Measurements from ENCODE around the gene KRTAP4-3.
"Not testable (repeated sequence)": the region's sequence is repeated elsewhere in the genome, so short reads cannot be mapped to it uniquely, and the experiment has no call there.

The KRTAP4-3 gene

DNA sequence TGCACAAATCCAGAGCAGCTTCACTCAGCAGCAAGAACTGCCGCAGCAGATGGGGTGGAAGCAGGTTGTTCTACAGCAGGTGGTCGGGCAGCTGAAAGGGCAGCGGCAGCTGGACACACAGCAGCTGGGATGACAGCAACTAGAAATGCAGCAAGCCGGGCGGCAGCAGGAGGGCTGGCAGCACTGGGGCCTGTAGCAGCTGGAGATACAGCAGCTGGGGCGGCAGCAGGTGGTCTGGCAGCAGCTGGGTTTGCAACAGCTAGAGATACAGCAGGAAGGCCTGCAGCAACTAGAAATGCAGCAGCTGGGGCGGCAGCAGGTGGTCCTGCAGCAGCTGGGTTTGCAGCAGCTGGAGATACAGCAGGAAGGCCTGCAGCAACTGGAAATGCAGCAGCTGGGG is 460 bp downstream of the KRTAP4-3 start:
- TF ChIP-seq EZH2 (IDR thresholded peaks at IDR 0.05; ENCODE audit: borderline replicate concordance, low read depth, low read length, severe bottlenecking) (no peak), CTCF (IDR thresholded peaks at IDR 0.05; ENCODE audit: borderline replicate concordance, extremely low read depth, low read length, poor library complexity, severe bottlenecking) (no peak)

DNA sequence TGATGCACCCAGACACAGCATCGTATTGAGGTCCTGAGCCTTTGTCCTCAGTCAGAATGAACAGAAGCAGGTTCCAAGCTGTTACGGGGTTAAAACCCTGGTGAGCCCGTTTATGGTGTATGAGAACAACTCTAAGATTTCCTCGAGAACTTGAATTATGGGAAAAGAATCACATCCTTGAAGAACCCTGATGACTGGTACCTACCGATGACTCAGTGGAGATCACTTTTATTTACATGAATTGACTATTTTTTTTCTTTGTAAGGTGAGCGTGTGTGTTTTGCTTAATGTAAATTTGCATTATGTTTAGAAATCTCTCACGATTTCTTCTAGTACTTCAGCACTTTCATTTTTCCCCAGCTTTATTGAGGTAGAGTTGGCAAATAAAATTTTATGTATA is 4.2 kb downstream of the KRTAP4-3 start:
- Histone ChIP-seq H2AFZ (ENCODE audit: low read depth, low read length) (no peak overlapping the region), H3K4me2 (ENCODE audit: insufficient read depth, low read length) (no peak overlapping the region), H3K4me1 (ENCODE audit: insufficient read depth, low read length) (no peaks in the 10 kb centered on the region), H3K9ac (ENCODE audit: low read depth, low read length) (no peak overlapping the region), H3K36me3 (ENCODE audit: insufficient read depth, low read length) (no peaks in the 10 kb centered on the region), H3K9me3 (ENCODE audit: insufficient read depth, low read length, severe bottlenecking) (no peaks in the 10 kb centered on the region), H3K27ac (ENCODE audit: low read length) (no peak overlapping the region), H3K4me3 (ENCODE audit: low read depth in 1 of 2, low read length in 2 of 2) (no peak overlapping the region), H4K20me1 (ENCODE audit: insufficient read depth, low read length) (no peaks in the 10 kb centered on the region), H3K27me3 (ENCODE audit: insufficient read depth, low read length, poor library complexity) (no peaks in the 10 kb centered on the region), H3K79me2 (ENCODE audit: insufficient read depth, low read length) (no peaks in the 10 kb centered on the region)
- ATAC-seq (ENCODE audit: insufficient read depth, low read depth) (no peak), DNase-seq (no peak)
- no peak for TF ChIP-seq CTCF (IDR thresholded peaks at IDR 0.05; ENCODE audit: borderline replicate concordance, extremely low read depth, low read length, poor library complexity, severe bottlenecking)
- no peak for TF ChIP-seq EZH2 (IDR thresholded peaks at IDR 0.05; ENCODE audit: borderline replicate concordance, low read depth, low read length, severe bottlenecking)

More for the DNA sequence above, 460 bp downstream of the KRTAP4-3 start:
- no peaks in the 10 kb centered on the region for H3K27me3 ChIP-seq (ENCODE audit: insufficient read depth, low read length, poor library complexity)
- H4K20me1 ChIP-seq (ENCODE audit: insufficient read depth, low read length) = no peaks in the 10 kb centered on the region
- H3K27ac ChIP-seq (ENCODE audit: low read length) = no peak overlapping the region
- no peak overlapping the region for H3K9ac ChIP-seq (ENCODE audit: low read depth, low read length)
- H3K4me3 ChIP-seq (ENCODE audit: low read depth in 1 of 2, low read length in 2 of 2) = no peak overlapping the region
- no peaks in the 10 kb centered on the region for H3K4me1 ChIP-seq (ENCODE audit: insufficient read depth, low read length)
- no peak for ATAC-seq (ENCODE audit: insufficient read depth, low read depth)
- no peak overlapping the region for H3K4me2 ChIP-seq (ENCODE audit: insufficient read depth, low read length)
- H3K79me2 ChIP-seq (ENCODE audit: insufficient read depth, low read length) = no peaks in the 10 kb centered on the region
- DNase-seq = no peak
- H3K36me3 ChIP-seq (ENCODE audit: insufficient read depth, low read length) = no peaks in the 10 kb centered on the region
- no peak overlapping the region for H2AFZ ChIP-seq (ENCODE audit: low read depth, low read length)
- no peaks in the 10 kb centered on the region for H3K9me3 ChIP-seq (ENCODE audit: insufficient read depth, low read length, severe bottlenecking)

DNA sequence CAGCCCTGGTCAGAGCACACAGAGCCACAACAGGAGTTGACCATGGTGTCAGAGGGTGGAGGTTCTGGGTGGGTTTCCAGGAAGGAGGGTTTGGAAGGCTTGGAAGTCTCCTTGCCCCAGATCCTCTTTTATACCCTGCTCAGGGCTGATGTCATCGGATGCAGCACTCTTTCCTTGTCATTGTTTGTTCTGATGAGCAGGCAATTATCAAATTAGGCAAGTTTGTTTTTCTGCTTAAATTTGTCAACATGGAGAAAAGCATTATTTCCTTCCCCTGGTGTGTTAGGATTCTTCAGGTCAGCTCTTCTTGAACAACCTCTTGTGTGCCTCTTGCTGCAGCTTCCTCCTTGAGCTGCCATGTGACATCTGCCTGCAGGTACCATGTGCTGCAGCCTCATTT is 7.4 kb downstream of the KRTAP4-3 start, which contains the start of gene KRTAP4-4:
Gene KRTAP4-4 (minus strand): TSS at position 101 of the 400 bp plus-strand sequence. CDS start 57 bp downstream, at position 44.
- Histone ChIP-seq H3K9ac (ENCODE audit: low read depth, low read length) (no peak within 1 kb of the TSS), H3K27me3 (ENCODE audit: insufficient read depth, low read length, poor library complexity) (no peaks in the 10 kb centered on the region), H3K4me3 (ENCODE audit: low read depth in 1 of 2, low read length in 2 of 2) (no peak within 1 kb of the TSS), H3K4me1 (ENCODE audit: insufficient read depth, low read length) (no peaks in the 10 kb centered on the region), H3K9me3 (ENCODE audit: insufficient read depth, low read length, severe bottlenecking) (no peaks in the 10 kb centered on the region), H3K27ac (ENCODE audit: low read length) (no peak within 1 kb of the TSS), H4K20me1 (ENCODE audit: insufficient read depth, low read length) (no peaks in the 10 kb centered on the region), H3K36me3 (ENCODE audit: insufficient read depth, low read length) (no peaks in the 10 kb centered on the region), H2AFZ (ENCODE audit: low read depth, low read length) (no peak within 1 kb of the TSS), H3K4me2 (ENCODE audit: insufficient read depth, low read length) (no peak within 1 kb of the TSS), H3K79me2 (ENCODE audit: insufficient read depth, low read length) (no peaks in the 10 kb centered on the region)
- ATAC-seq (ENCODE audit: insufficient read depth, low read depth) (no peak), DNase-seq (no peak)
- TF ChIP-seq CTCF (IDR thresholded peaks at IDR 0.05; ENCODE audit: borderline replicate concordance, extremely low read depth, low read length, poor library complexity, severe bottlenecking) = no peak
- no peak for TF ChIP-seq EZH2 (IDR thresholded peaks at IDR 0.05; ENCODE audit: borderline replicate concordance, low read depth, low read length, severe bottlenecking)

DNA sequence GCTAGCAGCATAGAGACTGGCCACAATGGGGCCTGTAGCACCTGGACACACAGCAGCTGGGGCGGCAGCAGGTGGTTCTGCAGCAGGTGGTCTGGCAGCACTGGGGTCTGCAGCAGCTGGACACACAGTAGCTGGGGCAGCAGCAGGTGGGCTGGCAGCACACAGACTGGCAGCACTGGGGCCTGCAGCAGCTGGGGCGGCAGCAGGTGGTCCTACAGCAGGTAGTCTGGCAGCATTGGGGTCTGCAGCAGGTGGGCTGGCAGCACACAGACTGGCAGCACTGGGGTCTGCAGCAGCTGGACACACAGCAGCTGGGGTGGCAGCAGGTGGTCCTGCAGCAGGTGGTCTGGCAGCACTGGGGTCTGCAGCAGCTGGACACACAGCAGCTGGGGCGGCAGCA is 7.8 kb downstream of the KRTAP4-3 start:
- H3K4me2 ChIP-seq (ENCODE audit: insufficient read depth, low read length); H3K9me3 ChIP-seq (ENCODE audit: insufficient read depth, low read length, severe bottlenecking); H3K27me3 ChIP-seq (ENCODE audit: insufficient read depth, low read length, poor library complexity); H3K27ac ChIP-seq (ENCODE audit: low read length); H2AFZ ChIP-seq (ENCODE audit: low read depth, low read length); H3K4me3 ChIP-seq (ENCODE audit: low read depth in 1 of 2, low read length in 2 of 2); ATAC-seq (ENCODE audit: insufficient read depth, low read depth); DNase-seq; H3K79me2 ChIP-seq (ENCODE audit: insufficient read depth, low read length); H3K4me1 ChIP-seq (ENCODE audit: insufficient read depth, low read length); H3K36me3 ChIP-seq (ENCODE audit: insufficient read depth, low read length); H4K20me1 ChIP-seq (ENCODE audit: insufficient read depth, low read length); H3K9ac ChIP-seq (ENCODE audit: low read depth, low read length): not testable (repeated sequence)
